Activated T-cell treated with anti-CD3 and anti-CD28 coated beads, Interleukin-2, amount 50 U/mL, for 24 hours (primary cell): ENCODE measurements around the gene GNAI3.
"Not testable (repeated sequence)": the region's sequence is repeated elsewhere in the genome, so short reads cannot be mapped to it uniquely, and the experiment has no call there.

Source experiments
- DNase-seq: peaks from one replicate; pipeline ENCODE4 v3.0.0-alpha.2; 2020
- H3K27ac Mint-ChIP-seq: 2 replicates; pipeline ENCODE4 v1.8.0; 2020; ENCODE audit warnings: mild to moderate bottlenecking, mixed read lengths
- H3K27me3 Mint-ChIP-seq: 2 replicates; pipeline ENCODE4 v1.8.0; 2020; ENCODE audit warnings: mixed read lengths
- H3K36me3 Mint-ChIP-seq: 2 replicates; pipeline ENCODE4 v1.8.0; 2020; ENCODE audit warnings: low read depth, mixed read lengths
- H3K4me1 Mint-ChIP-seq: 2 replicates; pipeline ENCODE4 v1.8.0; 2020; ENCODE audit warnings: low read depth, mixed read lengths
- H3K4me3 Mint-ChIP-seq: 2 replicates; pipeline ENCODE4 v1.8.0; 2020; ENCODE audit warnings: mild to moderate bottlenecking, moderate library complexity, mixed read lengths
- H3K9me3 Mint-ChIP-seq: 2 replicates; pipeline ENCODE4 v1.8.0; 2020; ENCODE audit warnings: mixed read lengths

Gene GNAI3

GRCh38 chr1:109650609-109651008 lies 102.2 kb downstream of the GNAI3 start:
- Mint-ChIP-seq H3K4me3 (no peak overlapping the region), H3K9me3 (no peaks in the 10 kb centered on the region), H3K27ac (no peak overlapping the region), H3K36me3 (no peaks in the 10 kb centered on the region), H3K27me3 (peaks cover 10% of the 10 kb centered on the region), H3K4me1 (peaks cover 9% of the 10 kb centered on the region)
- no peak for DNase-seq

DNA sequence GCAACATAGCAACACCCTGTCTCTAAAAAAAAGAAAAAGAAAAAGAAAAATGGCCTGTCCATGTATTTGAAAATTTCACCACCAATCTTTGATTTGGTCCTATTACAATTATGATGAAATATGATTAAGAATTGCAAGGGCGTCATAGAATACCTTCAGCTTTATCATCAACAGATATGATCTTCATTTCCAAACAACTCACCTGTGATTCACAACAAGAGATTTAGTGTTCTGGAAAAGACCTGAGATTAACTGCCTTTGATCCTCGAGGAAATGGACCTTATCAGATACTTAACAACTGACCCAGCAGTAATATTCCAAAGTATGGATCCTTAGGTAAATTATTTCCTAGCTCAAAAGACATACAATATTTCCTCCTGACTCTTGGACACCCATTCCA lies 104.0 kb downstream of the GNAI3 start:
- Mint-ChIP-seq H3K9me3 (no peaks in the 10 kb centered on the region), H3K27me3 (peaks cover 10% of the 10 kb centered on the region), H3K27ac (no peak overlapping the region), H3K4me3 (no peak overlapping the region), H3K36me3 (peaks cover 2% of the 10 kb centered on the region), H3K4me1 (peaks cover 17% of the 10 kb centered on the region)
- DNase-seq = no peak

DNA sequence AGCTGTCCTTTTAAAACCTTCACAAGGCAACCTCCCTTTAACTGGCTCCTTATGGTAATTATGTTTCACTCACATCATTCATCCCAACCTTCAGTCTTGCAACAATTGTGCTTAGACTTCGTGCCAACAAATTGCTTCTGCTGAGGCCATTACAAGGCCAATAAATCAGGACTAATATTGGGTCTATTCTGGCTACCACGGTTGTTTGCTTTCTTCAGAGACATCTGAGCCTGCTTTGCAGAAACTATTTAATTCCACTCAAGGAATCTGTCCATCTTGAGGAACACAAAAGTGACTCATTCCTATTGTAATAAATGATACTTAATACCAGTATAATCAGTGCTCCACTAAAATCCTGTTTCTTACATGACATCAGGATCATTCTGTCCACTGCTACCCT lies 104.9 kb downstream of the GNAI3 start:
- H3K27me3 Mint-ChIP-seq = peaks cover 10% of the 10 kb centered on the region
- peaks cover 2% of the 10 kb centered on the region for H3K36me3 Mint-ChIP-seq
- no peak overlapping the region for H3K4me3 Mint-ChIP-seq
- no peak for DNase-seq
- H3K4me1 Mint-ChIP-seq = peaks cover 17% of the 10 kb centered on the region
- H3K9me3 Mint-ChIP-seq = no peaks in the 10 kb centered on the region
- no peak overlapping the region for H3K27ac Mint-ChIP-seq

GRCh38 chr1:109654519-109654918 lies 106.1 kb downstream of the GNAI3 start:
- no peak for DNase-seq
- Mint-ChIP-seq H3K27ac (no peak overlapping the region), H3K4me3 (no peak overlapping the region), H3K9me3 (no peaks in the 10 kb centered on the region), H3K27me3 (peaks cover 10% of the 10 kb centered on the region), H3K4me1 (peaks cover 17% of the 10 kb centered on the region), H3K36me3 (peaks cover 8% of the 10 kb centered on the region)

GRCh38 chr1:109655615-109656519 lies 107.5 kb downstream of the GNAI3 start, which contains the start of gene GSTM4:
Gene GSTM4 (plus strand): TSS chr1:109656099. CDS start chr1:109656390, 291 bp downstream.
- H3K27me3 Mint-ChIP-seq = peaks cover 4% of the 10 kb centered on the region
- peaks cover 17% of the 10 kb centered on the region for H3K4me1 Mint-ChIP-seq
- H3K36me3 Mint-ChIP-seq = peaks cover 15% of the 10 kb centered on the region
- peak within 1 kb of the TSS; percentile 91 for H3K4me3 Mint-ChIP-seq
- peak within 1 kb of the TSS; percentile 91 for H3K27ac Mint-ChIP-seq
- DNase-seq = peak; percentile 86
- no peaks in the 10 kb centered on the region for H3K9me3 Mint-ChIP-seq

- Mint-ChIP-seq H3K4me1 (peaks cover 17% of the 10 kb centered on the region), H3K27ac (no peak overlapping the region), H3K4me3 (peak overlapping the region; percentile 47), H3K27me3 (no peaks in the 10 kb centered on the region), H3K9me3 (no peaks in the 10 kb centered on the region), H3K36me3 (peaks cover 15% of the 10 kb centered on the region)
- no peak for DNase-seq
Measured at GRCh38 chr1:109657395-109657794, 109.0 kb downstream of the GNAI3 start.

DNA sequence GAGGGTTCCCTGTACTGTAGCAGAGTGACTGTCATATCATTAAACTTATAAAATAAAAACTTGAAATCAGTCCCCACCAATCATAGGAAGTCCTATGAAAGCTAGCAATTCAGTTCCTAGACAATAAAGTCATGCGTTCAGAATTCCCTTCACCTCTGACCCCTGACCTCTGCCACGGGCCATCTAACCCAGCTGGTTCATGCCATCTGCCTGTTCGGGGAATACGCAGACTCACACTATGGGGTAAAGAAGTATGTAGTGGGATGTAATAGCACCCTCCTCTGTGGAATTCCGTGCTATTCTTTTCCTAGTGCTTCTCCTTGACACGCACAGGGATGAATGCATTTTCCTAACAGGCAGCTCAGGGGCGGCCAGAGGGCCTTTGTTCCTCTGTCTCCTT lies 109.6 kb downstream of the GNAI3 start:
- Mint-ChIP-seq H3K9me3 (no peaks in the 10 kb centered on the region), H3K4me3 (no peak overlapping the region), H3K4me1 (peaks cover 17% of the 10 kb centered on the region), H3K27ac (no peak overlapping the region), H3K36me3 (peaks cover 15% of the 10 kb centered on the region), H3K27me3 (no peaks in the 10 kb centered on the region)
- DNase-seq = no peak

DNA sequence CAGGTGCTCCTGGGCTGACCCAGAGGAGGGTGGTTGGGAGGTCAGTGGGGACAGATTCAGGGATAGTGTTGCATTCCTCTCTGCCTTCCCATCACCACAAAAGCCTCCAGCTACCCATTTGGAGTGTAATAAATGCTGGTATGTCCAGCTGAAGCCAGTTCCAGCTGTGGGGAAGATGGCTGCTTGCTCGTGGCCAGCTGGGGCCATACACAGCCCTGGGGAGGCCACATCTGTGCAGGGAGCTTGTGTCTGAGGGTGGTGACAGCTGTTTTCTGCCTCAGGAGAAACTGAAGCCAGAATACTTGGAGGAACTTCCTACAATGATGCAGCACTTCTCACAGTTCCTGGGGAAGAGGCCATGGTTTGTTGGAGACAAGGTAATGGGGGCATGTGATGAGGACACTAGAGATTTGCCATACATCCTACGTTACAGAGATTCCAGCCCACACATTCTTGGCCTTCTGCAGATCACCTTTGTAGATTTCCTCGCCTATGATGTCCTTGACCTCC lies 110.2 kb downstream of the GNAI3 start:
- no peak overlapping the region for H3K27ac Mint-ChIP-seq
- no peaks in the 10 kb centered on the region for H3K9me3 Mint-ChIP-seq
- DNase-seq = no peak
- H3K4me1 Mint-ChIP-seq = peaks cover 17% of the 10 kb centered on the region
- no peak overlapping the region for H3K4me3 Mint-ChIP-seq
- peaks cover 15% of the 10 kb centered on the region for H3K36me3 Mint-ChIP-seq
- H3K27me3 Mint-ChIP-seq = no peaks in the 10 kb centered on the region

- Mint-ChIP-seq H3K27me3 (no peaks in the 10 kb centered on the region), H3K27ac (peak overlapping the region; percentile 13), H3K36me3 (peaks cover 15% of the 10 kb centered on the region), H3K4me1 (peaks cover 17% of the 10 kb centered on the region), H3K9me3 (no peaks in the 10 kb centered on the region), H3K4me3 (no peak overlapping the region)
- no peak for DNase-seq
Measured at GRCh38 chr1:109659145-109659544, 110.7 kb downstream of the GNAI3 start.

DNA sequence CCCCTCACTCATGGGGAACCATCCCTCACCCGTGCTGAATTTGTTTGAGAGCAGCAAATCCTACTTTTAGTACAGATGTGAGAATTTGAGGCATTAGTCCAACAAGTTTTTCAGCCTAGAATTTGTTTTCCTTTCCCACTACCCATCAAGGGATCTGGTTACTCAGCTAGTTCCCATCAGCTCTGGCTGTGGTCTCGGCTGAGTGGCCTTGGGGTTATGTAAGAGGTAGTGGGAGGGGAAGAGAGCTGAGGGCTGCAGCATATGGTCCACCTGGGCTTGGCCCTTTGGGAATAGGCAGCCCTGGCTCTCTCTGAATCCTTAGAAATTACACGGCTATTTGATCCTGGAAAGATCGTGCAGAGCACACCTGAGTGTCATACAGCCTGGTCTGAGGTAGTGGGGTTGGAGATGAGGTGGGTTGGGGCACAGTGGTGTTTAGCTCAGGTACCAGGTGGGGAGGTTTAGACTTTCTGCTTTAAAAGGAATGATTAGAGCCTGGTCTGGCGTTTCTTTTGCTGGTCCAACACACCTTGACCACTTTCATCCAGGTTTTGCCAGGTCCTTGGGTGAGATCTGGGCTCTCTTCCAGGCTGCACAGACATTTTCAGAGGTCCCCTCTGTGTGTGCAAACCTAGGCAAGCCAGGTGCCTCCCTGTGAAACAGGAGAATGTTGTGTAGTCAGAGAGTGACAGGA lies 111.7 kb downstream of the GNAI3 start:
- Mint-ChIP-seq H3K27me3 (no peaks in the 10 kb centered on the region), H3K9me3 (no peaks in the 10 kb centered on the region), H3K36me3 (peaks cover 15% of the 10 kb centered on the region), H3K4me1 (peaks cover 12% of the 10 kb centered on the region), H3K4me3 (no peak overlapping the region), H3K27ac (no peak overlapping the region)
- no peak for DNase-seq

DNA sequence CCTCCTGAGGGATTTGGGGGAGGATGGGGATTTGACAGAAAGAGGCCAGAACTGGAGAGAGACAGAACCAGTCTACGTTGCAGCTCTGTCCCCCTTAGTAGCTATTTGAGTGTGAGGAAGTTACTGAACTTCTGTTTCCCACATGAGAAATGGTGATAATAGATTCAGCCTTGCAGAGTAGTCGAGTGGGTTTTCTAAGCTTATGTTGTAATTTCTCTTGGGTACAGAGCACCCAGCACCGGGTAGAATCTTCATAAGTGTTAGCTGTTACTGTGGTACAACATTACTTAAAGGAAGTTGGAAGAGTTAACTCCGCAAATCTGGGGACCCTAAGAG lies 112.2 kb downstream of the GNAI3 start:
- H3K36me3 Mint-ChIP-seq = peaks cover 15% of the 10 kb centered on the region
- not testable (repeated sequence) for H3K4me1 Mint-ChIP-seq, DNase-seq, H3K27me3 Mint-ChIP-seq, H3K9me3 Mint-ChIP-seq, H3K27ac Mint-ChIP-seq, H3K4me3 Mint-ChIP-seq

GRCh38 chr1:109661391-109661790 lies 113.0 kb downstream of the GNAI3 start:
- H3K27ac Mint-ChIP-seq = no peak overlapping the region
- DNase-seq = no peak
- no peak overlapping the region for H3K4me3 Mint-ChIP-seq
- H3K27me3 Mint-ChIP-seq = no peaks in the 10 kb centered on the region
- peaks cover 3% of the 10 kb centered on the region for H3K4me1 Mint-ChIP-seq
- no peaks in the 10 kb centered on the region for H3K9me3 Mint-ChIP-seq
- H3K36me3 Mint-ChIP-seq = peaks cover 13% of the 10 kb centered on the region

GRCh38 chr1:109664671-109665070 lies 116.3 kb downstream of the GNAI3 start:
- Mint-ChIP-seq H3K27me3 (no peaks in the 10 kb centered on the region), H3K9me3 (no peaks in the 10 kb centered on the region), H3K4me1 (peaks cover 18% of the 10 kb centered on the region), H3K36me3 (peaks cover 5% of the 10 kb centered on the region), H3K4me3 (no peak overlapping the region), H3K27ac (no peak overlapping the region)
- DNase-seq = no peak

DNA sequence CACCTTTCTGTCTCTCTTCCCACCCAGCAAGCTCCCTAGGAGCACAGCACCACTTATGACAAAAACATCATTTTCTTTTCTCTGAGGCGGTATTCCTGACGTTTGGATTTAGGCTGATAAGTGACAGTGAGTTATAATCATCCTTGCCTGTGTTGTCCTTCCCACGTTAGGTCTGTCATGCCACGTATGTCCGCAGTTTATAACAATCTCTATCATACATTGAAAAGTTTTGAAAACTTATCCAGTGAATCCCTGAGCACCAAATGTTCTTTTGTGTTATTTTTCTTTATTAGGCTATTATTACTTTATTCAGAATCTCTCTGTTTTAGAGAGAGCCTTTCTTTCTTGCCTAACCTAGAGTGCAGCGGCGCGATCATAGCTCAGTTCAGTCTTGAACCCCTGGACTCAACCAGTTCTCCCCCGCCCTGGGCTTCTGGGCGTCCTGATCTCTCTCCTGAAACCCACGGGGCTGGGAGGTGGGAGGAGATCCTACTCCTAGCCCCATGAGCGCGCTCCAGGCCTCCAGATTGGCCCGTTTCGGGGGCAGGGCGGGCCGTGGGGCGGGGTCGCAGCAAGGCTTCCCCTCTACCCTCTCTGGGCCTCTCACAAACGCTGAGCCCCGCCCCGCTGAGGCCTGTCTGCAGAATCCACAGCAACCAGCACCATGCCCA lies 119.2 kb downstream of the GNAI3 start, which contains the start of gene GSTM2:
TSS of gene GSTM2 (plus strand) at position 606 of the 671 bp plus-strand sequence. CDS start at position 665, 59 bp downstream.
- H3K4me1 Mint-ChIP-seq = peaks cover 23% of the 10 kb centered on the region
- peak within 1 kb of the TSS; percentile 77 for H3K4me3 Mint-ChIP-seq
- DNase-seq = peak; percentile 89
- no peaks in the 10 kb centered on the region for H3K27me3 Mint-ChIP-seq
- H3K27ac Mint-ChIP-seq = peak within 1 kb of the TSS; percentile 38
- H3K36me3 Mint-ChIP-seq = no peaks in the 10 kb centered on the region
- no peaks in the 10 kb centered on the region for H3K9me3 Mint-ChIP-seq
